ENCODE measurements around the gene RNF34. TPM values are rescaled to one million over a fixed set of nuclear protein-coding genes. Genes with fewer than 3 reads are reported as not detected.

RNF34 gene
- total and polyA plus RNA-seq, 2 of the 13 experiments (the other 11 are each of a cell fraction or from before 2014, with no cell fraction given), result 36.8 to 53.2 TPM

DNA sequence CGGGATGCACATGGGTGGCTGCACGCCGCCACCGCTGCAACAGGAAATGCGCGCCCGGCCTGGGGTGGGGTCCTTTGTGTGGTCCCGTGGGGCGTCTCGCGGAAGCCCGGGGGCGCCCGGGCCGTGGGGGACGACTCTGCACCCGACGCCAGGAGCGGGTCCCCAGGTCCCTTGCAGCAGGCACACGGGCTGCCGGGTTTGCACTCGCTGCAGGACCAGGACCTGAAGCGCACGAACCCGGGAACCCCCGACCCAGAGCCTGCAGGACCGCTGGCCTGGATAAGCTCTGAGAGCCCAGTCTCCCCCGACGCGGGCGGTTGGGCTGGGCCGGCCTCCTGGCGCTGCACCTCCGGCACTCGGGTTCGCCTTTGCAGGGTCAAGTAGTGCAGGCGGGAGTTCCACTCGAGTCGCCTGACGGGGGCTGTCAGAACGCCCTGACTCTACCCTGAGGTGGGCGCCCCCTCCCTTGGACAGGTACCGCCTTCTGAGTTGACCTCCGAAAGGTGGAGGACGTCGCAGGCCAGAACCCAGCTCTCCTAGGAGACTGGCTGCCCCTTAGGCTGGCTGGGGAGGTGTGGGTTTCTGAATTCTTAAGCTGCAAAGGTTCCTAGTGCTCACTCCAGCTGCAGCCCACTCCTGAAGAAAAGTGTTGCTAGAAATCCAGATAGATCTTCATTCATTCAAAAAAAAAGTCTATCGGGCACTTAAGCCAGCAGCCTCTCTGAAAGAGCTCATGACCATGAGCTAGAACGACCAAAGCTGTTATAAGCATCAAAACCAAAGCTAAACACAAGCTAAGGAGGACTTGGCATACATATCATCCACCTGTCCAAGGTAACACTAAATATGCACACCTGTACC is 68.0 kb downstream of the RNF34 start (continued):
- TF ChIP-seq YY1 (IDR thresholded peaks at IDR 0.05; ENCODE audit: insufficient read depth, insufficient replicate concordance, low read depth, low read length) (no peak), ZNF3 (CRISPR knock-in tag; IDR thresholded peaks at IDR 0.05) (no peak), ATF5 (CRISPR knock-in tag; IDR thresholded peaks at IDR 0.05; ENCODE audit: low read depth) (no peak), JUNB (CRISPR knock-in tag; IDR thresholded peaks at IDR 0.05; ENCODE audit: borderline replicate concordance) (no peak), CEBPB (IDR thresholded peaks at IDR 0.05; ENCODE audit: borderline replicate concordance, low read depth, low read length) (no peak), ZNF33A (CRISPR knock-in tag; IDR thresholded peaks at IDR 0.05; ENCODE audit: borderline replicate concordance) (no peak), ARNT (IDR thresholded peaks at IDR 0.05) (no peak), HNRNPH1 (optimal IDR thresholded peaks at IDR 0.05; ENCODE audit: low read depth, low read length) (no peak), ZBTB42 (CRISPR knock-in tag; IDR thresholded peaks at IDR 0.05) (0 out of 2 replicates have a peak, but pooled peaks have one; percentile 62), SSRP1 (CRISPR knock-in tag; IDR thresholded peaks at IDR 0.05) (no peak), ZSCAN9 (CRISPR knock-in tag; IDR thresholded peaks at IDR 0.05; ENCODE audit: borderline replicate concordance) (no peak), SNAI1 (CRISPR knock-in tag; IDR thresholded peaks at IDR 0.05; ENCODE audit: borderline replicate concordance) (no peak), MEIS1 (CRISPR knock-in tag; IDR thresholded peaks at IDR 0.05; ENCODE audit: borderline replicate concordance) (no peak), ELF3 (CRISPR knock-in tag; IDR thresholded peaks at IDR 0.05) (no peak), ZNF512B (CRISPR knock-in tag; IDR thresholded peaks at IDR 0.05; ENCODE audit: borderline replicate concordance) (no peak)
- TF ChIP-seq, protein P1, sequence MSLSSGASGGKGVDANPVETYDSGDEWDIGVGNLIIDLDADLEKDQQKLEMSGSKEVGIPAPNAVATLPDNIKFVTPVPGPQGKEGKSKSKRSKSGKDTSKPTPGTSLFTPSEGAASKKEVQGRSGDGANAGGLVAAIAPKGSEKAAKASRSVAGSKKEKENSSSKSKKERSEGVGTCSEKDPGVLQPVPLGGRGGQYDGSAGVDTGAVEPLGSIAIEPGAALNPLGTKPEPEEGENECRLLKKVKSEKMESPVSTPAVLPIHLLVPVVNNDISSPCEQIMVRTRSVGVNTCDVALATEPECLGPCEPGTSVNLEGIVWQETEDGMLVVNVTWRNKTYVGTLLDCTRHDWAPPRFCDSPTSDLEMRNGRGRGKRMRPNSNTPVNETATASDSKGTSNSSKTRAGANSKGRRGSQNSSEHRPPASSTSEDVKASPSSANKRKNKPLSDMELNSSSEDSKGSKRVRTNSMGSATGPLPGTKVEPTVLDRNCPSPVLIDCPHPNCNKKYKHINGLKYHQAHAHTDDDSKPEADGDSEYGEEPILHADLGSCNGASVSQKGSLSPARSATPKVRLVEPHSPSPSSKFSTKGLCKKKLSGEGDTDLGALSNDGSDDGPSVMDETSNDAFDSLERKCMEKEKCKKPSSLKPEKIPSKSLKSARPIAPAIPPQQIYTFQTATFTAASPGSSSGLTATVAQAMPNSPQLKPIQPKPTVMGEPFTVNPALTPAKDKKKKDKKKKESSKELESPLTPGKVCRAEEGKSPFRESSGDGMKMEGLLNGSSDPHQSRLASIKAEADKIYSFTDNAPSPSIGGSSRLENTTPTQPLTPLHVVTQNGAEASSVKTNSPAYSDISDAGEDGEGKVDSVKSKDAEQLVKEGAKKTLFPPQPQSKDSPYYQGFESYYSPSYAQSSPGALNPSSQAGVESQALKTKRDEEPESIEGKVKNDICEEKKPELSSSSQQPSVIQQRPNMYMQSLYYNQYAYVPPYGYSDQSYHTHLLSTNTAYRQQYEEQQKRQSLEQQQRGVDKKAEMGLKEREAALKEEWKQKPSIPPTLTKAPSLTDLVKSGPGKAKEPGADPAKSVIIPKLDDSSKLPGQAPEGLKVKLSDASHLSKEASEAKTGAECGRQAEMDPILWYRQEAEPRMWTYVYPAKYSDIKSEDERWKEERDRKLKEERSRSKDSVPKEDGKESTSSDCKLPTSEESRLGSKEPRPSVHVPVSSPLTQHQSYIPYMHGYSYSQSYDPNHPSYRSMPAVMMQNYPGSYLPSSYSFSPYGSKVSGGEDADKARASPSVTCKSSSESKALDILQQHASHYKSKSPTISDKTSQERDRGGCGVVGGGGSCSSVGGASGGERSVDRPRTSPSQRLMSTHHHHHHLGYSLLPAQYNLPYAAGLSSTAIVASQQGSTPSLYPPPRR (CRISPR knock-in tag; IDR thresholded peaks at IDR 0.05; ENCODE audit: borderline replicate concordance), result no peak
- TF ChIP-seq, protein P2, sequence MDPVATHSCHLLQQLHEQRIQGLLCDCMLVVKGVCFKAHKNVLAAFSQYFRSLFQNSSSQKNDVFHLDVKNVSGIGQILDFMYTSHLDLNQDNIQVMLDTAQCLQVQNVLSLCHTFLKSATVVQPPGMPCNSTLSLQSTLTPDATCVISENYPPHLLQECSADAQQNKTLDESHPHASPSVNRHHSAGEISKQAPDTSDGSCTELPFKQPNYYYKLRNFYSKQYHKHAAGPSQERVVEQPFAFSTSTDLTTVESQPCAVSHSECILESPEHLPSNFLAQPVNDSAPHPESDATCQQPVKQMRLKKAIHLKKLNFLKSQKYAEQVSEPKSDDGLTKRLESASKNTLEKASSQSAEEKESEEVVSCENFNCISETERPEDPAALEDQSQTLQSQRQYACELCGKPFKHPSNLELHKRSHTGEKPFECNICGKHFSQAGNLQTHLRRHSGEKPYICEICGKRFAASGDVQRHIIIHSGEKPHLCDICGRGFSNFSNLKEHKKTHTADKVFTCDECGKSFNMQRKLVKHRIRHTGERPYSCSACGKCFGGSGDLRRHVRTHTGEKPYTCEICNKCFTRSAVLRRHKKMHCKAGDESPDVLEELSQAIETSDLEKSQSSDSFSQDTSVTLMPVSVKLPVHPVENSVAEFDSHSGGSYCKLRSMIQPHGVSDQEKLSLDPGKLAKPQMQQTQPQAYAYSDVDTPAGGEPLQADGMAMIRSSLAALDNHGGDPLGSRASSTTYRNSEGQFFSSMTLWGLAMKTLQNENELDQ (CRISPR knock-in tag; IDR thresholded peaks at IDR 0.05; ENCODE audit: borderline replicate concordance), result no peak
